HAP-1 (cell line): ENCODE data around the gene ZMYND15.
A peak's percentile ranks its signal among the peaks of the same experiment; 100 is the strongest.

ENCODE experiments used
- DNase-seq, 2 experiments: peaks; one replicate each; pipeline ENCODE4 v3.0.0-alpha.2; 2016 to 2020; ENCODE audit warnings: low spot score in 2 of 2
- H3K27me3 ChIP-seq: fragments of 250-450 bp; sonication (Bioruptor Pico); 2 replicates; pipeline ENCODE4 v1.5.1; 2020; ENCODE audit warnings: low read depth, mild to moderate bottlenecking, moderate library complexity
- H3K36me3 ChIP-seq: fragments of 250-450 bp; sonication (Bioruptor Pico); replicated peaks from 2 replicates; pipeline ENCODE4 v1.5.1; 2020; ENCODE audit warnings: mild to moderate bottlenecking
- H3K4me1 ChIP-seq: fragments of 250-450 bp; sonication (Bioruptor Pico); 2 replicates; pipeline ENCODE4 v1.5.1; 2020; ENCODE audit warnings: mild to moderate bottlenecking
- H3K4me3 ChIP-seq: fragments of 250-450 bp; sonication (Bioruptor Pico); 2 replicates; pipeline ENCODE4 v1.5.1; 2020; ENCODE audit warnings: mild to moderate bottlenecking, moderate library complexity
- H3K9me3 ChIP-seq: fragments of 250-450 bp; sonication (Bioruptor Pico); 2 replicates; pipeline ENCODE4 v1.5.1; 2020; ENCODE audit warnings: mild to moderate bottlenecking, moderate library complexity
- in situ Hi-C: fragments of 300-500 bp; cut with MboI; formaldehyde crosslinking; loops from 3 replicates; pipeline ENCODE4 v1.14.3; 2020; ENCODE audit warnings: low sequenced_read_pairs, inconsistent platforms, mixed read lengths

ZMYND15 gene

GRCh38 chr17:4789701-4789950 lies 50.0 kb downstream of the ZMYND15 start:
- H3K36me3 ChIP-seq: no peaks in the 10 kb centered on the region
- H3K4me1 ChIP-seq: peaks cover 15% of the 10 kb centered on the region
- no peak for DNase-seq
- in situ Hi-C loops: no loop called here
- peaks cover 3% of the 10 kb centered on the region; the same call in 1 of the 2 replicates for H3K9me3 ChIP-seq
- H3K27me3 ChIP-seq: no peaks in the 10 kb centered on the region
- H3K4me3 ChIP-seq: peak overlapping the region; percentile 37

DNA sequence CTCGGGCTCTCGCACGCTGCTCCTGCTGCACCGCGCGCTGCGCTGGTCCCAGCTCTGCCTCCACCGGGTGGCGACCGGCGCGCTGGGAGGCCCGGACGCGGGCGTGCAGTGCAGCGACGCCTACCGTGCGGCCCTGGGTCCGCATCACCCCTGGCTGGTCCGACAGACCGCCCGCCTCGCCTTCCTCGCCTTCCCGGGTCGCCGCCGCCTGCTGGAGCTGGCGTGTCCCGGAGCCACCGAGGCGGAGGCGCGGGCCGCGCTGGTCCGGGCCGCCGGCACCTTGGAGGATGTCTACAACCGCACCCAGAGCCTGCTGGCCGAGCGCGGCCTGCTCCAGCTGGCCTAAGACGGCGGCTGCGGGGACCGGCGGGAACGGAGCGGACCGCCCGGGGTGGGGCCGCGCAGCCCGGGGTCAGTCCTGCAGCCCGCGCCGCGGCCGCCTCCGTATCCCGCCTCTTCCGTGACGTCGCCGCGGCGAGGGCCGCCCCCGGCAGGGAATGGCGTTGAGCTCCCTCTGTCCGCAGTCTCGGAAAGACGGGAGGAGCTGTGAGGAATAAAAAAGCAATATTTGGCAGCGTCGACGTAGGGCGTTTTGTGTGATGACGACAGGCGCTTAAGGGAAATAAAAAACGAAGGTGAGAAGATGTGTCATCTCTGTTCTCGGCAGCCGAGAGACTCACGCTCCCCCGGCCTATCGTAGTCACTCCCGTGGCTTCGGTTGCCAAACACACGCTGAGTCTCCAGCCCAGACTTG lies 50.5 kb downstream of the ZMYND15 start:
- no peaks in the 10 kb centered on the region for H3K27me3 ChIP-seq
- H3K9me3 ChIP-seq: peaks cover 3% of the 10 kb centered on the region; the same call in 1 of the 2 replicates
- no peaks in the 10 kb centered on the region for H3K36me3 ChIP-seq
- peaks cover 15% of the 10 kb centered on the region for H3K4me1 ChIP-seq
- DNase-seq: peak; percentile 81 to 89
- H3K4me3 ChIP-seq: peak overlapping the region; percentile 37
- in situ Hi-C loops: no loop called here

DNA sequence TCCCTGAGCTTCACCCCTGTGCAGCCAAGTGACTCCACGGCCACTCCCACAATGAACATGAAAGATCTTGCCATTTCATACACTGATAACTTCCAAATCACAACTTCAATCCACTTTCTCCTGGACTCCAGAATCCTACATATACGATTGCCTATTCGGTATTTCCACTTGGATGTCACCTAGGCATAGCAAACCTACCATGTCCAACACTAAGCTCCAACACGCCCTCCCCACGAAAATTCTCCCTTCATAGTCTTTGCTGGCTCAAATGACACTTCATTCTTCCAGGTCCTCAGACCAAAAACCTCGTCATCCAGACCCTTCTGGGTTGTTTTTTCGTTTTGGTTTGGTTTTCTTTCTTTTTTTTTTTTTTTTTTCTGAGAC lies 51.1 kb downstream of the ZMYND15 start:
- in situ Hi-C loops: no loop called here
- Histone ChIP-seq H3K27me3 (no peaks in the 10 kb centered on the region), H3K4me3 (peak overlapping the region; percentile 37), H3K9me3 (peaks cover 3% of the 10 kb centered on the region; the same call in 1 of the 2 replicates), H3K4me1 (peaks cover 15% of the 10 kb centered on the region), H3K36me3 (no peaks in the 10 kb centered on the region)
- no peak for DNase-seq

- H3K9me3 ChIP-seq: no peaks in the 10 kb centered on the region
- DNase-seq: no peak
- peaks cover 22% of the 10 kb centered on the region for H3K36me3 ChIP-seq
- in situ Hi-C loops: no loop called here
- no peak overlapping the region for H3K4me3 ChIP-seq
- peaks cover 6% of the 10 kb centered on the region for H3K4me1 ChIP-seq
- H3K27me3 ChIP-seq: no peaks in the 10 kb centered on the region
Observed at GRCh38 chr17:4795168-4795567, 55.5 kb downstream of the ZMYND15 start.
